ENCODE data around the gene NPW.

GRCh38 chr16:2054543-2055245 is 35.1 kb downstream of the NPW start:
- TF ChIP-seq POLR2A (IDR thresholded peaks at IDR 0.05) (no peak), CTCF (IDR thresholded peaks at IDR 0.05 in 4 of 5, conservative IDR thresholded peaks at IDR 0.05 in 1 of 5) (no peak)

Measured in gastrocnemius medialis (tissue), 4 donors.